ENCODE measurements around the gene RNF157.

Gene RNF157

GRCh38 chr17:76138896-76139752, 101.2 kb downstream of the RNF157 start:
- DNase-seq: no peak

- DNase-seq: no peak
Measured at GRCh38 chr17:76138234-76138895, 101.9 kb downstream of the RNF157 start.

- DNase-seq: no peak
Measured at GRCh38 chr17:76137351-76138233, 102.7 kb downstream of the RNF157 start.

- no peak for DNase-seq
Measured at GRCh38 chr17:76137001-76137350, 103.3 kb downstream of the RNF157 start.

GRCh38 chr17:76136276-76137000, 103.9 kb downstream of the RNF157 start:
- no peak for DNase-seq

GRCh38 chr17:76135810-76136188, 104.5 kb downstream of the RNF157 start:
- DNase-seq: no peak

GRCh38 chr17:76134911-76135809, 105.1 kb downstream of the RNF157 start:
- no peak for DNase-seq

GRCh38 chr17:76132574-76133338, 107.5 kb downstream of the RNF157 start:
- DNase-seq: peak; percentile 75

GRCh38 chr17:76131692-76132573, 108.4 kb downstream of the RNF157 start:
- DNase-seq: no peak

- DNase-seq: no peak
Measured at GRCh38 chr17:76131051-76131691, 109.1 kb downstream of the RNF157 start.

GRCh38 chr17:76130473-76130872, 109.8 kb downstream of the RNF157 start:
- DNase-seq: no peak

GRCh38 chr17:76125922-76126321, 114.4 kb downstream of the RNF157 start:
- no peak for DNase-seq

- DNase-seq: no peak
Measured at GRCh38 chr17:76125391-76125675, 115.0 kb downstream of the RNF157 start.

- DNase-seq: no peak
Measured at GRCh38 chr17:76124582-76125390, 115.5 kb downstream of the RNF157 start.

GRCh38 chr17:76123749-76124581, 116.3 kb downstream of the RNF157 start:
- DNase-seq: no peak

GRCh38 chr17:76123191-76123499, 117.1 kb downstream of the RNF157 start:
- DNase-seq: no peak

GRCh38 chr17:76122431-76123190, 117.7 kb downstream of the RNF157 start:
- no peak for DNase-seq

All from NCI-H2029 (cell line).